NCI-H526 treated with DMSO at 0.1 percent for 48 hours (cell line): ENCODE data around the gene PDK1.

Experiments
- DNase-seq: peaks from one replicate; lab custom pipeline; 2025; lab: John Stamatoyannopoulos, UW

PDK1 gene

GRCh38 chr2:172597176-172597842 is 41.4 kb downstream of the PDK1 start:
- DNase-seq = no peak

GRCh38 chr2:172599947-172600346 is 44.1 kb downstream of the PDK1 start:
- DNase-seq = no peak

GRCh38 chr2:172600557-172601008 is 44.7 kb downstream of the PDK1 start:
- no peak for DNase-seq

- no peak for DNase-seq
These were observed 50.4 kb downstream of the PDK1 start for GRCh38 chr2:172606285-172606684.

GRCh38 chr2:172607379-172607928 is 51.6 kb downstream of the PDK1 start:
- DNase-seq = no peak

- DNase-seq = no peak
These were observed 53.6 kb downstream of the PDK1 start for GRCh38 chr2:172609488-172609887.

GRCh38 chr2:172612051-172612450 is 56.2 kb downstream of the PDK1 start:
- no peak for DNase-seq

GRCh38 chr2:172613040-172613439 is 57.1 kb downstream of the PDK1 start:
- DNase-seq = peak; percentile 58

GRCh38 chr2:172613615-172614231 is 57.8 kb downstream of the PDK1 start:
- no peak for DNase-seq

- no peak for DNase-seq
These were observed 59.0 kb downstream of the PDK1 start for GRCh38 chr2:172614932-172615331.

GRCh38 chr2:172615727-172616261 is 59.9 kb downstream of the PDK1 start:
- DNase-seq = no peak

- no peak for DNase-seq
These were observed 61.2 kb downstream of the PDK1 start for GRCh38 chr2:172617115-172617514.

GRCh38 chr2:172623249-172623965 is 67.5 kb downstream of the PDK1 start:
- no peak for DNase-seq

GRCh38 chr2:172624996-172625395 is 69.1 kb downstream of the PDK1 start:
- peak; percentile 11 for DNase-seq

GRCh38 chr2:172627181-172627580 is 71.3 kb downstream of the PDK1 start:
- DNase-seq = no peak

GRCh38 chr2:172628085-172628484 is 72.2 kb downstream of the PDK1 start:
- no peak for DNase-seq

- no peak for DNase-seq
These were observed 73.7 kb downstream of the PDK1 start for GRCh38 chr2:172629586-172629985.

GRCh38 chr2:172630181-172630580 is 74.3 kb downstream of the PDK1 start:
- no peak for DNase-seq

GRCh38 chr2:172634477-172634876 is 78.6 kb downstream of the PDK1 start:
- no peak for DNase-seq

- no peak for DNase-seq
These were observed 79.7 kb downstream of the PDK1 start for GRCh38 chr2:172635548-172635947.

- DNase-seq = no peak
These were observed 83.4 kb downstream of the PDK1 start for GRCh38 chr2:172639256-172639655.

GRCh38 chr2:172639823-172640222 is 83.9 kb downstream of the PDK1 start:
- no peak for DNase-seq

GRCh38 chr2:172640389-172640788 is 84.5 kb downstream of the PDK1 start:
- no peak for DNase-seq
